HG03442 (cell line): ENCODE results near the gene TBC1D16.

Experiments
- ATAC-seq: cut with Tn5 transposase; IDR thresholded peaks from one replicate; pipeline ENCODE4 v1.9.1; 2021; ENCODE audit warnings: mild to moderate bottlenecking, moderate library complexity; ENCODE audit not compliant: unreplicated experiment

Gene TBC1D16, protein sequence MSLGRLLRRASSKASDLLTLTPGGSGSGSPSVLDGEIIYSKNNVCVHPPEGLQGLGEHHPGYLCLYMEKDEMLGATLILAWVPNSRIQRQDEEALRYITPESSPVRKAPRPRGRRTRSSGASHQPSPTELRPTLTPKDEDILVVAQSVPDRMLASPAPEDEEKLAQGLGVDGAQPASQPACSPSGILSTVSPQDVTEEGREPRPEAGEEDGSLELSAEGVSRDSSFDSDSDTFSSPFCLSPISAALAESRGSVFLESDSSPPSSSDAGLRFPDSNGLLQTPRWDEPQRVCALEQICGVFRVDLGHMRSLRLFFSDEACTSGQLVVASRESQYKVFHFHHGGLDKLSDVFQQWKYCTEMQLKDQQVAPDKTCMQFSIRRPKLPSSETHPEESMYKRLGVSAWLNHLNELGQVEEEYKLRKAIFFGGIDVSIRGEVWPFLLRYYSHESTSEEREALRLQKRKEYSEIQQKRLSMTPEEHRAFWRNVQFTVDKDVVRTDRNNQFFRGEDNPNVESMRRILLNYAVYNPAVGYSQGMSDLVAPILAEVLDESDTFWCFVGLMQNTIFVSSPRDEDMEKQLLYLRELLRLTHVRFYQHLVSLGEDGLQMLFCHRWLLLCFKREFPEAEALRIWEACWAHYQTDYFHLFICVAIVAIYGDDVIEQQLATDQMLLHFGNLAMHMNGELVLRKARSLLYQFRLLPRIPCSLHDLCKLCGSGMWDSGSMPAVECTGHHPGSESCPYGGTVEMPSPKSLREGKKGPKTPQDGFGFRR

GRCh38 chr17:80035687-80035936 lies at the start of gene TBC1D16:
Gene TBC1D16, minus strand, starts transcription at chr17:80035872. Its CDS starts 22,325 bp downstream, at chr17:80013547.
- peak; percentile 41 for ATAC-seq

DNA sequence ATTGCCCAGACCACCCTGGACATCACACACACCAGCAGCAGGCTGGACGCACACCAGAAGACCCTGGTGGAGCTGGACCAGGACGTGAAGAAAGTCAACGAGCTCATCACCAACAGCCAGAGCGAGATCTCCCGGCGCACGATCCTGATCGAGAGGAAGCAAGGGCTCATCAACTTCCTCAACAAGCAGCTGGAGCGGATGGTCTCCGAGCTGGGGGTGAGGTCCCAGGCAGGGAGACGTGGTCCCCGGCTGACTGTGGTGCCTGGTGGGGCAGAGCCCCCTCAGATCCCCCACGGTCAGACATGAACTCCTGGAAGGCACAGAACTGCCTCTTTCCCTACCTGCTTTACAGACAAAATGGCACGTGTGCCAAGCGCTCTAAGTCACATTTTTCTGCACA lies 49.1 kb upstream of the TBC1D16 start:
- ATAC-seq = no peak

DNA sequence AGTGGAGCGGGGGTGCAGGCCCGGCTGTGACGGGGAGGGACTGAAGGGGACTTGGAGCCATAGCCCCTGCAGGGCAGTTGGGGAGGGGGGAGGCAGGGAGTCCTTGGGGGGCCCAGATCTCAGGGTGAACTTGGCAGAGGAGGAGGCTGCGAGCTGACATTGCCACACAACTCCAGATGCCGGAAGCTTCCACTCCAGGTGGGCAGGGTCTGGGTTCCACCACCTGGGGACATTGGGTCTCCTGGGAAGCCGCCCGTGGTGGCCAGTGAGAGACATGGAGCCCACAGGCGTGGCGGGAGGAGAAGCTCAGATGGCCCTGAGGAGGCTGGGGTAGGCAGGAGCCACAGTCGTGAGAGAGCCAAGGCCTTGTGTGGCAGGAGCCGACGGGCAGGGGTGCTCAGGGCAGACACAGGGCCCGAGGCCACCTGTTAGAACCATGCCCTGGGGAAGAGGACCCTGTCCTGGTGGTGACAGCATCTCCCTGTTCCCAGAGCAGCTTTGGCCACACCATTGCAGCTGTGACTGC lies 47.5 kb upstream of the TBC1D16 start:
- ATAC-seq = no peak

- ATAC-seq = no peak
Measured at GRCh38 chr17:80082403-80083135, 46.9 kb upstream of the TBC1D16 start.

DNA sequence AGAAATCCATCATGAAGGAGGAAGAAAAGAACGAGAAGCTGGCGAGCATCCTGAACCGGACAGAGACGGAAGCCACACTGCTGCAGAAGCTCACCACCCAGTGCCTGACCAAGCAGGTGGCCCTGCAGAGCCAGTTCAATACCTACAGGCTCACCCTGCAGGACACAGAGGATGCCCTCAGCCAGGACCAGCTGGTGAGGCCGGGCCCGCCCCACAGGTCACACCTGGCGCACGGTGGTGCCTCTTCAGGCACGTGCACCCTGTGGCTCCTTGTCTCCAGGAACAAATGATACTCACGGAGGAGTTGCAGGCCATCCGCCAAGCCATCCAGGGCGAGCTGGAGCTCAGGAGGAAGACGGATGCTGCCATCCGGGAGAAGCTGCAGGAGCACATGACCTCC lies 45.9 kb upstream of the TBC1D16 start:
- no peak for ATAC-seq

DNA sequence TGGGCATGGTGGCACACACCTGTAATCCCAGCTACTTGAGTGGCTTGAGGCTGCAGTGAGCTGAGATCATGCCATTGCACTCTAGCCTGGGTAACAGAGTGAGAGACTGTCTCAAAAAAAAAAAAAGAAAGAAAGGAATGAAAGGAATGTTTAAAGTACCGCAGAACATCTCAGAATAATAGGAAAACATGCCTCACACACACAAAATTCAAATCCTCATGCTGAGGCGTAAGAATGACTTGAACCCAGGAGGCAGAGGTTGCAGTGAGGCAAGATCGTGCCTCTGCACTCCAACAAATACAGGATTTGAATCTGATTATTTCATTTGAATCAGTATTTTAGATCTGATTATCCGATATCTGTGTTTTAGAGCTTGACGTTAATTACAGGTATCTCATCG lies 44.4 kb upstream of the TBC1D16 start:
- ATAC-seq = no peak

- ATAC-seq = no peak
Measured at GRCh38 chr17:80072410-80072809, 36.7 kb upstream of the TBC1D16 start.

DNA sequence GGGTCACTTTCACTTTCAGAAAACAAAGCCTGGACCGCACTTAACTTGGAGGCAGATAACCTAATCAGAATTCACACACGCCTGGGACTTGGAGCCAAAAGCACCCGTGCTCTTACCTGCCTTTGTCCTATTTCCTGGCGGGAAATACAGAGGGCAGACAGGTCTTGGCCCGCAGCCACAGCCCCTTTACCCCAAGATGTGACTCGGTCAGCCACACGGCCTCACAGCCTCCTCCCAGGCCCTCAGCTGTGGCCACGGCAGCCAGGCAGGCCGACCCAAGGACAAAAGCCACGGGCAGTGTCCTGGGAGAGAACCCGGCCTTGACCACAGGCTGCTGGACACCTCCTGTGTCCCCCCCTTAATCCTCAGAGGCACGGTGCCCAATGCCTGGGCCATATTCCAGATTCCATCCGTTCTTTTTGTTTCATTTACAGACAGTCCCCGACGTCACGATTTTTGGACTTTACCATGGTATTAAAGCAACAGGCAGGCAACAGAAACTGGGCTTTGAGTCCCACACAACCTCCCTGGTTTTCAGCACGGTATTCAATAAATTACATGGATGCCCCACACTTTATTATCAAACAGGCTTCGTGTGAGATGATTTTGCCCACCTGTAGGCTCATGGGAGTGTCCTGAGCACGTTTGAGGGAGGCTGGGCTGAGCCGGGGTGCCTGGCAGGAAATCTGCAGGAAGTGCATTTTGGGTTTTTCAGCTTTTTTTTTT lies 35.6 kb upstream of the TBC1D16 start:
- no peak for ATAC-seq

GRCh38 chr17:80070375-80071115 lies 34.9 kb upstream of the TBC1D16 start:
- no peak for ATAC-seq

DNA sequence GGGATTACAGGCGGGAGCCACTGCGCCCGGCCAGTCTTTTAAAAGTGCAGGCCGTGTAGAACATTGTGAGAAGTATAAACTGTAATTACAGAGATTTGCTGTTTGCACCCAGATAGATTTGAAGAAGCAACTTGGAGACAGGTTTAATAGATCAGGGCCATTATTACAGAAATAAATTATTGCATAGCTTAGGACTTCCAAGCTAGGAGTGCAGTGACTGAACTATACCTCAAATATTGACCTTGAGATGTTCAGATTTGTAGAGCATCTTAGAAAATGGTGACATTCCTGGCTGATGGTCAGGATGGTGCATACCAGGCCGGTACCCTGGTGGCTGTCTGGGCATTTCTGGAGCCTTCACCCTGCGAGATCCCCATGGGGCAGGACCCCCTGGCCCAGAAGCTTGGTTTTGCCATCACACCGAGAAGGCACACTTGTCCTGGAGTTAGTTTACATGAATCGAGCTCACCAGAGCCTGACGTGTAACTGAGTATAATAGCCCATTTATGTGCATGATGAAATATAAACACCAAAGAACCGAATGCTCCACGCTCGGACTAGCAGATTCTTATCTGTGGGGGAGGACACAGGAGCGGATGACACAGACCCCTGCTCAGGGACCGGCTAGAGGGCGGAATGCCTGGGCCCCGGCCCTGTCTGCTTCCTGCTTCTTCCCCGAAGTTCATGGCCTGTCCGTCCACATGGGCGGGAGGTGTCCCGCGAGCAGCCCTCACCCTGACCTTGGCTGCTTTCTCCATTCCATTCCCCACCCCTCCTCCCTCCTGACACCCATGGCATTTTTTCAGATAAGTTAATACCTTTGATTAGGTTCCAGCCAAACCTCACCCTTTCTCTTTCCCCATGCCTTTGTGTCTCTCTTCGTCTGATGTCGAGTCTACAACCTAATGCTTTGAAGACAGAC lies 32.9 kb upstream of the TBC1D16 start:
- no peak for ATAC-seq

- no peak for ATAC-seq
Measured at GRCh38 chr17:80067393-80067986, 31.8 kb upstream of the TBC1D16 start.

DNA sequence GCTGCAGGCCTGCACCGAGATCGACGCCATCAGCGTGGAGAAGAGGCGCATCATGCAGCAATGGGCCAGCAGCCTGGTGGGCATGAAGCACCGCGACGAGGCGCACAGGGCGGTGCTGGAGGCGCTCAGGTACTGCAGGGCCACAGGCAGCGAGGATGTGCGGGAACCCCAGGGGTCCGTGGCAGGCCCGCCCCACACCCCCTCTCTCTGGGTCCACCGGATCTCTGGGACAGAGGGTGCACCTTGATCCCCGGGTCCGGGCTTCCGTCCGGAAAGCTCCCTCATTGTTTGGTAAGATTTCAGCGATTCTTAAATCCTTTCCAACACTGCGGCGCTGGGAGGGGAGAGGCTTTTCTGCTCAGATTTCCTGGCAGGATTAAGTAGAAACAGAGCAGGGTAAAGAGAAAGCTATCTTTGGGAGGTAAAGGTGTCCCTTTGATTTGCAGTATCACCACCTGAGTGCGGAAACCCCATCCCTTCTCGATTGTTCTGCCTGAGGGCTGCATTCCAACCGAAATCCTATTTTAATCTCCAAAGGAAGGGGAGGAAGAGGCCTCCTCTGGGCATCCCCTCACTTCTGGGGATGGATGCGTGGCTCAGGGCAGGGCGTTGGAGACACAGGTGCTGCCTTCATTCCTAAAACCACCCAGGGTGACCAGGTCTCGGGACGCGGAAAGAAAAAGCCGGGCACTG lies 30.0 kb upstream of the TBC1D16 start:
- ATAC-seq = no peak

GRCh38 chr17:80064696-80065095 lies 29.0 kb upstream of the TBC1D16 start:
- ATAC-seq = no peak

DNA sequence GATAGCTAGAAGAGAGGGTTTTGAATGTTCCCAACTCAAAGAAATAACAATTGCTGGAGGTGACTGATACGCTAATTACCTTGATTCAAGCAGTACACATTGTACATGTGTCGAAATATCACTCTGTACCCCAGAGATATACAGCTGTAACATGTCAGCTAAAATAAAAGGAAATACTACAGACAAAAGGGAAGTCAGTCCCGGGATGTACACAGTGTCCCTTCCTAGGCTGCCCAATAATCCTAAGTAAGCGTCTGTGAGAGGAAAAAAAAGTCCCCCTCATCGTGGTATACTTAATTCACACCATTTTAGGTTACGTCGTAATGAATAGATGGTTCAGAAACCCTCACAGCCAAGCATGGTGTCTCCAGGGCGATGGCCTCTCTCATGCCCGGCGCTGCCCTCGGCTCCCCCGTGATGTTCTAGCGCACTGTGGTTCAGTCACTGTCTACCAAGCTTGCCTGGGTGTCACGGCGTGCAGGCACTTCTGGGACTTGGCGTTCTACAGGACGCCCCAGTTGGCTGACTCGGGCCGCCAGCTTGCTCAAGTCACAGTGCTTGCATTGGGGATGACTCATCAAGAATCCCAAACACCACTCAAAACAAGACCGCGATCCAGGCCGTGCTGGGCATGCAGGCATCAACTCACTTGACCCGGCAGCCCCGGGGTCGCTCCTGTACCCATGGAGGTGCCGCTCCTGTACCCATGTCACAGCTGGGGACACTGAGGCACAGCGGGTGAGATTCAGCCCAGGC lies 28.3 kb upstream of the TBC1D16 start:
- ATAC-seq = no peak

- no peak for ATAC-seq
Measured at GRCh38 chr17:80061421-80061820, 25.7 kb upstream of the TBC1D16 start.

GRCh38 chr17:80060644-80061043 lies 25.0 kb upstream of the TBC1D16 start:
- ATAC-seq = no peak

GRCh38 chr17:80058311-80058955 lies 22.8 kb upstream of the TBC1D16 start:
- no peak for ATAC-seq
